ENCODE measurements around the gene HHIPL1. TPM values are rescaled to one million over a fixed set of nuclear protein-coding genes. Genes with fewer than 3 reads are reported as not detected.

The HHIPL1 gene
- total and polyA plus RNA-seq, 2 donors (not counting 3 experiments of a cell fraction or from before 2014, with no cell fraction given): 1.3 to 2.1 TPM

DNA sequence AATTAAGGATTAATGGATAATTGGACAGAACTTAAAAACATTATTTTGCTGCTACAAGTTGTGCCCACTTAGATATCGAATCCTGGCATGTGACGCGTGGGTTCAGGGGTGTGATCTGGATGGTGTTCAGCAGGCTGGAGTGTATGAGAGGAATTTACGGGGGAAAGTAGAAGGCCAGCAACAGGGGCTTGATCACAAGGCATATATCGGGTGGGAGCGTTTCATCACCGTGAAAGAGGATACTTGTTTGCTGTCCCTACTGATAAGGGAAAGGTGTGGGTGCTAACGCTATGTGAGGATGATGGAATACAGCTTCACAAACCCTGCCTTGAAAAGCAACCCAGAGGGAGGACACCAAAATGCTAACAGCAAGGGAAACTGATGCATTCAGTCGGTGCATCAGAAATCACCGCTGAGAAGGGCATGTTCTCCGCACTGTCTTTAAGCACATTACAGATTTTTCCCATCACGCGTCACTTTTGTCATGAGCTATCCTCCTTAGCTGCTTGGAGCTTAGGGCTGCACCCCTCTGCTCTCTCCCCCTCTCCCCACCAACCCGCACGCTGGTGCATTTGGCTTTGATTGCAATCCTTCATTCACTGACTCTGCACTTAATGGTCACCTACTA lies 13.4 kb downstream of the HHIPL1 start:
- ChIA-PET POLR2A (no interaction called here), CTCF (interaction anchor here (0.9 to 1.4 kb wide), 2 partner anchors 19 to 241 kb away, joined by 3 read pairs; no protein-coding TSS in a partner anchor)
- BruUV-seq (replicated peaks): no TSS peak
- Histone ChIP-seq H2AFZ (ENCODE audit: low read depth, low read length) (no peak overlapping the region), H4K20me1 (replicated peaks; ENCODE audit: control insufficient read depth, extremely low read depth, insufficient read depth, low read length) (no peaks in the 10 kb centered on the region), H3K4me3 (replicated peaks in 1 of 3; ENCODE audit: insufficient read depth in 1 of 3, low read depth in 1 of 3, low read length in 3 of 3) (no peak overlapping the region), H3K79me2 (ENCODE audit: control insufficient read depth, insufficient read depth, low read length) (no peaks in the 10 kb centered on the region), H3K36me3 (ENCODE audit: control insufficient read depth in 2 of 2, extremely low read depth in 1 of 2, insufficient read depth in 2 of 2, low read length in 2 of 2) (no peaks in the 10 kb centered on the region), H3K4me2 (ENCODE audit: insufficient read depth, low read length) (no peak overlapping the region), H3K9ac (replicated peaks; ENCODE audit: extremely low read depth, insufficient read depth, low read length) (no peak overlapping the region), H3K27me3 (ENCODE audit: control insufficient read depth in 2 of 2, insufficient read depth in 2 of 2, low read length in 2 of 2) (peaks cover 38 to 45% of the 10 kb centered on the region in 2 experiments), H3K9me3 (replicated peaks; ENCODE audit: control insufficient read depth, insufficient read depth, low read length) (no peaks in the 10 kb centered on the region), H3K9me1 (replicated peaks; ENCODE audit: control insufficient read depth, extremely low read depth, insufficient read depth, low read length) (no peaks in the 10 kb centered on the region), H3K4me1 (ENCODE audit: control insufficient read depth, extremely low read depth, insufficient read depth, low read length) (no peaks in the 10 kb centered on the region), H3K27ac (ENCODE audit: insufficient read depth, low read depth, low read length) (no peak overlapping the region)
- TF ChIP-seq, protein P1, sequence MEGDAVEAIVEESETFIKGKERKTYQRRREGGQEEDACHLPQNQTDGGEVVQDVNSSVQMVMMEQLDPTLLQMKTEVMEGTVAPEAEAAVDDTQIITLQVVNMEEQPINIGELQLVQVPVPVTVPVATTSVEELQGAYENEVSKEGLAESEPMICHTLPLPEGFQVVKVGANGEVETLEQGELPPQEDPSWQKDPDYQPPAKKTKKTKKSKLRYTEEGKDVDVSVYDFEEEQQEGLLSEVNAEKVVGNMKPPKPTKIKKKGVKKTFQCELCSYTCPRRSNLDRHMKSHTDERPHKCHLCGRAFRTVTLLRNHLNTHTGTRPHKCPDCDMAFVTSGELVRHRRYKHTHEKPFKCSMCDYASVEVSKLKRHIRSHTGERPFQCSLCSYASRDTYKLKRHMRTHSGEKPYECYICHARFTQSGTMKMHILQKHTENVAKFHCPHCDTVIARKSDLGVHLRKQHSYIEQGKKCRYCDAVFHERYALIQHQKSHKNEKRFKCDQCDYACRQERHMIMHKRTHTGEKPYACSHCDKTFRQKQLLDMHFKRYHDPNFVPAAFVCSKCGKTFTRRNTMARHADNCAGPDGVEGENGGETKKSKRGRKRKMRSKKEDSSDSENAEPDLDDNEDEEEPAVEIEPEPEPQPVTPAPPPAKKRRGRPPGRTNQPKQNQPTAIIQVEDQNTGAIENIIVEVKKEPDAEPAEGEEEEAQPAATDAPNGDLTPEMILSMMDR (IDR thresholded peaks at IDR 0.05; ENCODE audit: extremely low read depth in 1 of 2, insufficient read depth in 1 of 2, low read depth in 1 of 2, low read length in 2 of 2): no peak
- no peak for TF ChIP-seq GATA2 (IDR thresholded peaks at IDR 0.05; ENCODE audit: insufficient read depth, insufficient read length, low read depth, low read length)
- TF ChIP-seq FOS (IDR thresholded peaks at IDR 0.05; ENCODE audit: borderline replicate concordance, insufficient read depth, low read length): no peak
- no peak for TF ChIP-seq EZH2 (IDR thresholded peaks at IDR 0.05; ENCODE audit: borderline replicate concordance, low read depth, low read length, severe bottlenecking)
- TF ChIP-seq POLR2A (IDR thresholded peaks at IDR 0.05; ENCODE audit: low read depth, low read length): no peak
- TF ChIP-seq, protein P2, sequence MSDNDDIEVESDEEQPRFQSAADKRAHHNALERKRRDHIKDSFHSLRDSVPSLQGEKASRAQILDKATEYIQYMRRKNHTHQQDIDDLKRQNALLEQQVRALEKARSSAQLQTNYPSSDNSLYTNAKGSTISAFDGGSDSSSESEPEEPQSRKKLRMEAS (IDR thresholded peaks at IDR 0.05; ENCODE audit: insufficient read depth, insufficient read length): no peak
- no peak for TF ChIP-seq POLR2AphosphoS5 (IDR thresholded peaks at IDR 0.05; ENCODE audit: insufficient read depth, low read depth, low read length)
- no peak for TF ChIP-seq JUN (IDR thresholded peaks at IDR 0.05; ENCODE audit: borderline replicate concordance, insufficient read depth, insufficient read length, low read depth)
- TF ChIP-seq MYC (IDR thresholded peaks at IDR 0.05; ENCODE audit: low read depth, low read length): no peak
- dilution Hi-C loops (cut with MboI; ENCODE audit: extremely low pct_ligation_motif_present, low sequenced_read_pairs) (no loop called here), intact Hi-C loops (cut with micrococcal nuclease) (no loop called here)
- DNase-seq (ENCODE audit: low read depth, low spot score): no peak
- FAIRE-seq: no peak

Measured in endothelial cell of umbilical vein (primary cell).